Measurements from ENCODE around the gene MLC1.

The MLC1 gene

GRCh38 chr22:50040717-50041116, 44.5 kb downstream of the MLC1 start:
- Histone ChIP-seq H3K36me3 (replicated peaks) (no peaks in the 10 kb centered on the region), H3K27ac (no peak overlapping the region), H3K4me3 (ENCODE audit: low read depth, low read length) (no peak overlapping the region), H3K27me3 (replicated peaks) (no peaks in the 10 kb centered on the region)
- no peak for TF ChIP-seq CTCF (IDR thresholded peaks at IDR 0.05; ENCODE audit: low read depth, low read length, missing control alignments)
- in situ Hi-C loops (cut with HindIII; ENCODE audit: low pct_ligation_motif_present, low sequenced_read_pairs), result no loop called here
- no peak for DNase-seq

- Histone ChIP-seq H3K36me3 (replicated peaks) (no peaks in the 10 kb centered on the region), H3K27ac (no peak overlapping the region), H3K27me3 (replicated peaks) (no peaks in the 10 kb centered on the region), H3K4me3 (ENCODE audit: low read depth, low read length) (no peak overlapping the region)
- no peak for DNase-seq
- in situ Hi-C loops (cut with HindIII; ENCODE audit: low pct_ligation_motif_present, low sequenced_read_pairs), result no loop called here
- TF ChIP-seq CTCF (IDR thresholded peaks at IDR 0.05; ENCODE audit: low read depth, low read length, missing control alignments), result no peak
Measured at GRCh38 chr22:50039669-50040443, 45.4 kb downstream of the MLC1 start.

- in situ Hi-C loops (cut with HindIII; ENCODE audit: low pct_ligation_motif_present, low sequenced_read_pairs), result no loop called here
- Histone ChIP-seq H3K36me3 (replicated peaks) (no peaks in the 10 kb centered on the region), H3K27me3 (replicated peaks) (peaks cover 4% of the 10 kb centered on the region), H3K27ac (no peak overlapping the region), H3K4me3 (ENCODE audit: low read depth, low read length) (no peak overlapping the region)
- no peak for DNase-seq
- TF ChIP-seq CTCF (IDR thresholded peaks at IDR 0.05; ENCODE audit: low read depth, low read length, missing control alignments), result no peak
Measured at GRCh38 chr22:50035976-50036724, 49.1 kb downstream of the MLC1 start.

GRCh38 chr22:50035131-50035881, 49.9 kb downstream of the MLC1 start:
- DNase-seq, result no peak

More at GRCh38 chr22:50035131-50035881, 49.9 kb downstream of the MLC1 start:
- no peak for TF ChIP-seq CTCF (IDR thresholded peaks at IDR 0.05; ENCODE audit: low read depth, low read length, missing control alignments)
- in situ Hi-C loops (cut with HindIII; ENCODE audit: low pct_ligation_motif_present, low sequenced_read_pairs), result no loop called here
- Histone ChIP-seq H3K4me3 (ENCODE audit: low read depth, low read length) (no peak overlapping the region), H3K27ac (no peak overlapping the region), H3K27me3 (replicated peaks) (peaks cover 4% of the 10 kb centered on the region), H3K36me3 (replicated peaks) (no peaks in the 10 kb centered on the region)
